HepG2 (cell line): ENCODE data around the gene RPL26. TPM values are rescaled to one million over a fixed set of nuclear protein-coding genes. Genes with fewer than 3 reads are reported as not detected.
A peak's percentile ranks its signal among the peaks of the same experiment; 100 is the strongest.

ENCODE experiments used
- ARID3A ChIP-seq: IDR thresholded peaks from 2 replicates; pipeline ENCODE4 v1.6.1; 2012; ENCODE audit warnings: low read depth, low read length, improper control_type of control experiment
- ATF7-NPFF ChIP-seq: sonication (generic); formaldehyde crosslinking; IDR thresholded peaks from 2 replicates; pipeline ENCODE4 v1.8.1; 2023; ENCODE audit warnings: mild to moderate bottlenecking, low read depth, missing genetic modification reagents, moderate library complexity
- CCDC6 ChIP-seq: sonication (generic); formaldehyde crosslinking; IDR thresholded peaks from 2 replicates; pipeline ENCODE4 v1.8.1; 2022; ENCODE audit warnings: mild to moderate bottlenecking, missing genetic modification reagents, moderate library complexity
- CEBPG ChIP-seq: IDR thresholded peaks from 2 replicates; pipeline ENCODE4 v1.6.1; 2016
- CERS6 ChIP-seq: sonication (generic); formaldehyde crosslinking; IDR thresholded peaks from 2 replicates; pipeline ENCODE4 v1.5.0; 2020; ENCODE audit warnings: missing genetic modification reagents
- EP300 ChIP-seq, 3 experiments: sonication (generic) in 1 of 3; formaldehyde crosslinking in 1 of 3; IDR thresholded peaks; 2 replicates each; pipeline versions ENCODE4 v1.5.1 to v1.6.1; 2011 to 2020; ENCODE audit warnings: low read depth in 2 of 3, low read length in 2 of 3, borderline replicate concordance in 1 of 3, improper control_type of control experiment in 1 of 3, mild to moderate bottlenecking in 1 of 3, missing genetic modification reagents in 1 of 3, moderate library complexity in 1 of 3
- GZF1 ChIP-seq: sonication (generic); formaldehyde crosslinking; IDR thresholded peaks from 2 replicates; pipeline ENCODE4 v1.5.1; 2020; ENCODE audit warnings: mild to moderate bottlenecking, missing genetic modification reagents
- KMT2A ChIP-seq: sonication (generic); formaldehyde crosslinking; IDR thresholded peaks from 2 replicates; pipeline ENCODE4 v1.4.0; 2020; ENCODE audit warnings: missing genetic modification reagents
- MIER2 ChIP-seq: IDR thresholded peaks from 2 replicates; pipeline ENCODE4 v1.6.1; 2016; ENCODE audit warnings: missing biosample characterization, missing genetic modification reagents
- NCOA5 ChIP-seq: sonication (generic); formaldehyde crosslinking; IDR thresholded peaks from 2 replicates; pipeline ENCODE4 v1.4.0; 2020; ENCODE audit warnings: missing genetic modification reagents
- SMAD9 ChIP-seq: sonication (generic); formaldehyde crosslinking; IDR thresholded peaks from 2 replicates; pipeline ENCODE4 v1.5.1; 2020; ENCODE audit warnings: mild to moderate bottlenecking, missing genetic modification reagents
- TP53 ChIP-seq: sonication (generic); formaldehyde crosslinking; conservative IDR thresholded peaks from 2 replicates; pipeline ENCODE4 v1.4.0; 2020; ENCODE audit warnings: missing genetic modification reagents
- ZFP82 ChIP-seq: sonication (generic); formaldehyde crosslinking; IDR thresholded peaks from 2 replicates; pipeline ENCODE4 v1.5.1; 2020; ENCODE audit warnings: mild to moderate bottlenecking, missing genetic modification reagents, borderline replicate concordance
- ZNF512 ChIP-seq: sonication (generic); formaldehyde crosslinking; IDR thresholded peaks from 2 replicates; pipeline ENCODE4 v1.4.0; 2020; ENCODE audit warnings: mild to moderate bottlenecking, missing genetic modification reagents
- ZNF597 ChIP-seq: sonication (generic); formaldehyde crosslinking; IDR thresholded peaks from 2 replicates; pipeline ENCODE4 v1.5.0; 2020; ENCODE audit warnings: missing genetic modification reagents
- ZNF629 ChIP-seq: sonication (generic); formaldehyde crosslinking; conservative IDR thresholded peaks from 2 replicates; pipeline ENCODE4 v1.5.0; 2020; ENCODE audit warnings: missing genetic modification reagents
- ZNF691 ChIP-seq: sonication (generic); formaldehyde crosslinking; IDR thresholded peaks from 2 replicates; pipeline ENCODE4 v1.4.0; 2020; ENCODE audit warnings: missing genetic modification reagents, low read depth, mild to moderate bottlenecking, borderline replicate concordance
- ZNF773 ChIP-seq: sonication (generic); formaldehyde crosslinking; IDR thresholded peaks from 2 replicates; pipeline ENCODE4 v1.4.0; 2020; ENCODE audit warnings: missing genetic modification reagents, borderline replicate concordance
- ZNF782 ChIP-seq: sonication (generic); formaldehyde crosslinking; IDR thresholded peaks from 2 replicates; pipeline ENCODE4 v1.4.0; 2020; ENCODE audit warnings: missing genetic modification reagents, mild to moderate bottlenecking, borderline replicate concordance
- ZSCAN5A ChIP-seq: sonication (generic); formaldehyde crosslinking; IDR thresholded peaks from 2 replicates; pipeline ENCODE4 v1.8.0; 2022; ENCODE audit warnings: mild to moderate bottlenecking, missing genetic modification reagents, borderline replicate concordance
- polyA plus RNA-seq, 8 experiments: library from polyadenylated mRNA; depleted of rRNA in 3 of 8; stranded (reverse) in 7 of 8; unstranded in 1 of 8; fragments of >200 nt; fragmentation: Illumina TruSeq in 4 of 8; extraction: Trizol in 4 of 8; gene quantifications; 2 replicates each; pipeline versions ENCODE4 v1.2.1 to v1.2.3, GENCODE V29; 2011 to 2016; ENCODE audit warnings: low read depth in 4 of 8, missing spikeins in 1 of 8, mixed read lengths in 1 of 8; ENCODE audit not compliant: insufficient read depth in 1 of 8
- total RNA-seq, 5 experiments: library from RNA; depleted of rRNA; stranded (reverse); fragments of >200 nt; fragmentation: Illumina TruSeq; extraction: Trizol; gene quantifications; 2 replicates each; pipeline ENCODE4 v1.2.3, GENCODE V29; 2016; ENCODE audit warnings: low read depth in 1 of 5

The RPL26 gene
- total and polyA plus RNA-seq, 2 of the 13 experiments (the other 11 are each of a cell fraction or from before 2014, with no cell fraction given) = 2,817 to 3,529 TPM

- TF ChIP-seq ZNF597 (CRISPR knock-in tag) (no peak), NCOA5 (CRISPR knock-in tag) (peak; percentile 91), CERS6 (no peak), TP53 (CRISPR knock-in tag) (no peak), ZNF691 (CRISPR knock-in tag) (peak; percentile 85; the same call in 1 of the 2 replicates), ATF7-NPFF (CRISPR knock-in tag) (peak; percentile 69), ZFP82 (CRISPR knock-in tag) (no peak), SMAD9 (CRISPR knock-in tag) (0 out of 2 replicates have a peak, but pooled peaks have one; percentile 73), MIER2 (CRISPR knock-in tag) (peak; percentile 71), ZNF512 (CRISPR knock-in tag) (no peak), EP300 (IDR thresholded peaks at IDR 0.05; ENCODE audit: low read depth in 2 of 2, low read length in 2 of 2) (no peak), EP300 (CRISPR knock-in tag; IDR thresholded peaks at IDR 0.05; ENCODE audit: borderline replicate concordance) (no peak; the same call in none of the 2 replicates), ARID3A (no peak), ZNF782 (CRISPR knock-in tag) (no peak), GZF1 (CRISPR knock-in tag) (no peak), KMT2A (CRISPR knock-in tag) (peak; percentile 74; the same call in 1 of the 2 replicates), ZSCAN5A (no peak), ZNF773 (CRISPR knock-in tag) (peak; percentile 27; the same call in 1 of the 2 replicates), CEBPG (CRISPR knock-in tag) (no peak), CCDC6 (CRISPR knock-in tag) (peak; percentile 88; the same call in 1 of the 2 replicates), ZNF629 (peak; percentile 42; the same call in 1 of the 2 replicates)
Measured at GRCh38 chr17:8376271-8377067, 6.5 kb downstream of the RPL26 start, which contains the start of gene KRABD2 (continued).
